Lower leg skin (tissue), 3 donors: ENCODE measurements around the gene POFUT1.

Source experiments
- CTCF ChIP-seq, 3 donors: fragments of 450-650 bp; IDR thresholded peaks; one replicate each; pipeline ENCODE4 v1.5.1; 2016; ENCODE audit warnings: antibody characterized with exemption in 3 of 3, mild to moderate bottlenecking in 3 of 3, moderate library complexity in 2 of 3
- POLR2A ChIP-seq, 2 donors: fragments of 450-650 bp; IDR thresholded peaks; one replicate each; pipeline ENCODE4 v1.6.1; 2016 to 2017; ENCODE audit warnings: antibody characterized with exemption in 2 of 2, mild to moderate bottlenecking in 1 of 2, moderate library complexity in 1 of 2

GRCh38 chr20:32192698-32193097, 15.0 kb upstream of the POFUT1 start:
- TF ChIP-seq CTCF (IDR thresholded peaks at IDR 0.05) (no peak), POLR2A (IDR thresholded peaks at IDR 0.05) (no peak)
